C4-2B (cell line): ENCODE measurements around the gene ADD2.

ENCODE experiments used
- H3K27ac ChIP-seq: fragments of 450-650 bp; 2 replicates; pipeline ENCODE4 v1.5.1; 2017
- ZFX ChIP-seq: fragments of 450-650 bp; IDR thresholded peaks from 2 replicates; pipeline ENCODE4 v1.6.1; 2017
- TF ChIP-seq, protein P1 (sequence below): fragments of 450-650 bp; conservative IDR thresholded peaks from 2 replicates; pipeline ENCODE4 v1.5.1; 2017; ENCODE audit warnings: mild to moderate bottlenecking

Gene ADD2

DNA sequence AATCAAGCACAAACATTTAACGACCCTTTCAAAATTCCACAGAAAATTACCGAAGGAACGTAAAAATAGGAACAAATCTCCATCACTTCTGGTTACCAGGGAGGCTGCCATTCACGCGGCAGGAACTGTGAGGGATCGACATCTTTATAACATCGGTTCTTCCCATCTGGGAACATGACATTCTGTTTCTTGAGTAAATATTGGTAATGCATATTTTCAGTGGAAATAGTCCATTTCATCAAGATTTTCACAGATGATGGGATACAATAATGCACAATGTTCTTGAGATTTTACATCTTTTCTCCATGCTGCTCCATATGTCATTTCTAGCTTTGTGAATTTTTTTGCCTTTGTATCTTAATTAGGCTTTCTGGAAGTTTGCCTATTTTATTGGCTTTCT lies 10.0 kb downstream of the ADD2 start:
- TF ChIP-seq ZFX: no peak
- TF ChIP-seq, protein P1, sequence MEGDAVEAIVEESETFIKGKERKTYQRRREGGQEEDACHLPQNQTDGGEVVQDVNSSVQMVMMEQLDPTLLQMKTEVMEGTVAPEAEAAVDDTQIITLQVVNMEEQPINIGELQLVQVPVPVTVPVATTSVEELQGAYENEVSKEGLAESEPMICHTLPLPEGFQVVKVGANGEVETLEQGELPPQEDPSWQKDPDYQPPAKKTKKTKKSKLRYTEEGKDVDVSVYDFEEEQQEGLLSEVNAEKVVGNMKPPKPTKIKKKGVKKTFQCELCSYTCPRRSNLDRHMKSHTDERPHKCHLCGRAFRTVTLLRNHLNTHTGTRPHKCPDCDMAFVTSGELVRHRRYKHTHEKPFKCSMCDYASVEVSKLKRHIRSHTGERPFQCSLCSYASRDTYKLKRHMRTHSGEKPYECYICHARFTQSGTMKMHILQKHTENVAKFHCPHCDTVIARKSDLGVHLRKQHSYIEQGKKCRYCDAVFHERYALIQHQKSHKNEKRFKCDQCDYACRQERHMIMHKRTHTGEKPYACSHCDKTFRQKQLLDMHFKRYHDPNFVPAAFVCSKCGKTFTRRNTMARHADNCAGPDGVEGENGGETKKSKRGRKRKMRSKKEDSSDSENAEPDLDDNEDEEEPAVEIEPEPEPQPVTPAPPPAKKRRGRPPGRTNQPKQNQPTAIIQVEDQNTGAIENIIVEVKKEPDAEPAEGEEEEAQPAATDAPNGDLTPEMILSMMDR: no peak
- no peak overlapping the region for H3K27ac ChIP-seq

DNA sequence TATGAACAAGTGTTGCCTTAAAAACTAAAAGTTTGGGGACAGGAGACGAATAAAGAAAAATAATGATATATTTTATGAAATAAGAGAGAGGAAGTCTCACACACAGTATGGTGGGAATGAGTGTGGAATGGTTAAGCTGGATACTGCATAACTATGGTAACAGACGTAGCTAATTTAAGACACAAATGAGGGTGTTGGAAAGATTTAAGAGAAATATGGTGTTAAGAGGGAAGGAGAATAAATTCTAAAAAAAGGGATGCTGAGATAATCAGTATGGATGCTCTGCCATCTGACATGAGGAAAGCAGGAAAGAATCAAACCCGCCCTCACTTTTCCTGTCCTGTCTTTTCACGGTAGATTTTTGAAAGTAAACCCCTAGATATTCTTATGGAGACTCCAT lies 10.6 kb downstream of the ADD2 start:
- H3K27ac ChIP-seq: no peak overlapping the region
- TF ChIP-seq, protein P1: no peak
- no peak for TF ChIP-seq ZFX

DNA sequence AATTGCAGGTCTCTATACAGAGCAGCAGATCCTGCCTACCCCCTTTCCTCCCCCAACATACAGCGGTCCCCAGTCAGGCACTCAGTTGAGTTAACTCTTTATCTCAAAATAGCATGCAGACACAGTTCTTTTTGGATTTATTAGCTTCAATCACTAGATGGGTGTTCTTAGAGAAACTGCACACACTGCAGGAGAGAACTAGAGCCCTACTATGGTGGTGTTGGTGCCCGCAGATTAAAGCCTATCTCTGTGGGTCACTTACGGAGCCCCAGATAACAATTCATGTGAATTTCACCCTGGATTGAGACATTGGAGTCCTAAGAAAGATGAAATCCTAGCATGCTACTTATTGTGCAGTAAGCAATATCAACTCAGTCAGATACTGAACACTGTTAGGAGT lies 11.9 kb downstream of the ADD2 start:
- TF ChIP-seq, protein P1: no peak
- no peak for TF ChIP-seq ZFX
- no peak overlapping the region for H3K27ac ChIP-seq

GRCh38 chr2:70753902-70754301 lies 14.1 kb downstream of the ADD2 start:
- TF ChIP-seq ZFX: no peak
- TF ChIP-seq, protein P1: no peak
- H3K27ac ChIP-seq: no peak overlapping the region

- H3K27ac ChIP-seq: no peak overlapping the region
Measured at GRCh38 chr2:70753031-70753430, 15.0 kb downstream of the ADD2 start.

GRCh38 chr2:70752396-70752795 lies 15.6 kb downstream of the ADD2 start:
- H3K27ac ChIP-seq: no peak overlapping the region
- TF ChIP-seq, protein P1: no peak
- TF ChIP-seq ZFX: no peak

More at GRCh38 chr2:70753031-70753430, 15.0 kb downstream of the ADD2 start:
- no peak for TF ChIP-seq ZFX
- TF ChIP-seq, protein P1: no peak

DNA sequence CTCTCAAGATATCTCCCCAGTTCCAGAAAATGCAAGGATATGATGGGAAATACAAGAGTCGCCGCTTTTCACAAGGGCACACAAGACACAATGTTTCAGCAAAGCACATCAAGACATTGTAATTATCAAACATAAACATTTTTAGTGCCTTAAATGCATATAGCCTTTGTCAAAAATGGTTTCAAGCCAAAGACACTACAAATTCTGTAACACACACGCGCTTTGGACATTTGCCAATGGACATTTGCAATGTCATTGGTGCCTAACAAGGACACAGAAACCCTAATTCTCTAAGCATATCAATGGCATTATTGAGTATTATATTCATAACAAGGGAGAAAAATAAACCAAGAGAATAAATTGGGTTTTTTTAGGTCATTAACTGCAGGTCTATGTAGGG lies 16.1 kb downstream of the ADD2 start:
- no peak for TF ChIP-seq ZFX
- TF ChIP-seq, protein P1: no peak
- H3K27ac ChIP-seq: no peak overlapping the region
